Stimulated activated CD4-positive, alpha-beta T cell treated with anti-CD3 and anti-CD28 coated beads, Interleukin-1b, Interleukin-23, amount 100 ng/mL, for 24 hours (primary cell): ENCODE measurements around the gene PSMG3.
"Not testable (repeated sequence)": the region's sequence is repeated elsewhere in the genome, so short reads cannot be mapped to it uniquely, and the experiment has no call there.

Experiments
- DNase-seq, 4 experiments: peaks; one replicate each; pipeline ENCODE4 v3.0.0-alpha.2; 2020; ENCODE audit warnings: low read depth in 4 of 4, low spot score in 1 of 4

Gene PSMG3

GRCh38 chr7:1536455-1536742, 33.4 kb downstream of the PSMG3 start:
- DNase-seq = no peak

GRCh38 chr7:1535701-1536454, 34.0 kb downstream of the PSMG3 start:
- no peak for DNase-seq

- DNase-seq = no peak
Observed at GRCh38 chr7:1535100-1535458, 34.8 kb downstream of the PSMG3 start.

- no peak for DNase-seq
Observed at GRCh38 chr7:1534330-1535099, 35.3 kb downstream of the PSMG3 start.

GRCh38 chr7:1533547-1534329, 36.1 kb downstream of the PSMG3 start:
- DNase-seq = no peak

GRCh38 chr7:1533255-1533546, 36.6 kb downstream of the PSMG3 start:
- DNase-seq = no peak

GRCh38 chr7:1532456-1533254, 37.2 kb downstream of the PSMG3 start:
- DNase-seq = peak in 3 of 4 experiments; percentile 24 to 49 (median 33)

- no peak for DNase-seq
Observed at GRCh38 chr7:1531979-1532455, 37.8 kb downstream of the PSMG3 start.

GRCh38 chr7:1531263-1531978, 38.4 kb downstream of the PSMG3 start:
- DNase-seq = no peak

- DNase-seq = no peak
Observed at GRCh38 chr7:1530946-1531262, 38.9 kb downstream of the PSMG3 start.

GRCh38 chr7:1529383-1530116, 40.3 kb downstream of the PSMG3 start:
- no peak for DNase-seq

- DNase-seq = no peak
Observed at GRCh38 chr7:1526271-1526754, 43.5 kb downstream of the PSMG3 start.

- no peak for DNase-seq
Observed at GRCh38 chr7:1525409-1525808, 44.4 kb downstream of the PSMG3 start.

- no peak for DNase-seq
Observed at GRCh38 chr7:1523844-1524243, 46.0 kb downstream of the PSMG3 start.

- DNase-seq = no peak
Observed at GRCh38 chr7:1523208-1523607, 46.6 kb downstream of the PSMG3 start.

GRCh38 chr7:1521456-1521855, 48.4 kb downstream of the PSMG3 start:
- no peak for DNase-seq

- no peak for DNase-seq
Observed at GRCh38 chr7:1520539-1521234, 49.1 kb downstream of the PSMG3 start.

- not testable (repeated sequence) for DNase-seq
Observed at GRCh38 chr7:1519322-1519922, 50.4 kb downstream of the PSMG3 start.
